ENCODE results near the gene MRI1.
A peak's percentile ranks its signal among the peaks of the same experiment; 100 is the strongest.
"Not testable (repeated sequence)": the region's sequence is repeated elsewhere in the genome, so short reads cannot be mapped to it uniquely, and the experiment has no call there.

MRI1 gene

DNA sequence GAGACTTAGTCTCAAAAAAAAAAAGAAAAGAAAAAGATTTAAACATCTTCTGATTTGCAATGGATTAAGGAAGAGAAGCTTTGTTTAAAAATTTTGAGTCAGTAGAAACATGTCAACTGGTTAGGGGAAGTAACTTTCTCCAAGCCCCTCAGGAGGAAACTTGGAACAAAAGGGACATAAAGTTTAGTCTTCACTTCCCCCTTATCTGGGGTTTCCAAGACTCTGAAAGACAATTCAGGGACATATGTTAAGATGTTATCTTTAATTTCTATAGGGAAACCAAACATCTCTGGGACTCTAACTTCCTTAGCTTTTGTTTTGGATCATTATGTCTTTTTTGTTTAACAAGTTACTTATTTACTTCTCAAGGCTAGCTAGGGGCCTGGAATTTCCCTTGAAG lies 20.1 kb upstream of the MRI1 start:
- no peak overlapping the region for H3K4me3 ChIP-seq (ENCODE audit: low read depth, low read length)
- TF ChIP-seq CTCF (conservative IDR thresholded peaks at IDR 0.05; ENCODE audit: low read depth, low read length) = no peak
- no peak for DNase-seq (ENCODE audit: low read depth)

DNA sequence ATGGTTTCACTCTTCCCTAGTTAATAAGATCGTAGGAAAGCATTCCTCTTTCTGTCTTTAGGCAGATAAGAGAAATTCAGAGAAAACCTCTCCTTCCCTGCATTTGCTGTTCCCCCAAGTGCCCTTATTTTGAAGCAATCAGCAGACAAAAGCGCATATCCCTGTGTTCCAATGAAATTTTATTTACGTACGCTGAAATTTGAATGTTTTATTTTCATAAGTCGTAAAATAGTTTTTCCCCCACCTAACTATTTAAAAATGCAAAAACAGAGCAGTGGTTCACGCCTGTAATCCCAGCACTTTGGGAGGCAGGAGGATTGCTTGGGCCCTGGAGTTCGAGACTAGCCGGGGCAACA lies 17.2 kb upstream of the MRI1 start:
- H3K4me3 ChIP-seq (ENCODE audit: low read depth, low read length) = peak overlapping the region; percentile 46
- no peak for TF ChIP-seq CTCF (conservative IDR thresholded peaks at IDR 0.05; ENCODE audit: low read depth, low read length)
- DNase-seq (ENCODE audit: low read depth) = no peak

GRCh38 chr19:13748169-13748828 lies 16.0 kb upstream of the MRI1 start:
- peak; percentile 54 for DNase-seq (ENCODE audit: low read depth)
- peak overlapping the region; percentile 82 for H3K4me3 ChIP-seq (ENCODE audit: low read depth, low read length)
- TF ChIP-seq CTCF (conservative IDR thresholded peaks at IDR 0.05; ENCODE audit: low read depth, low read length) = no peak

DNA sequence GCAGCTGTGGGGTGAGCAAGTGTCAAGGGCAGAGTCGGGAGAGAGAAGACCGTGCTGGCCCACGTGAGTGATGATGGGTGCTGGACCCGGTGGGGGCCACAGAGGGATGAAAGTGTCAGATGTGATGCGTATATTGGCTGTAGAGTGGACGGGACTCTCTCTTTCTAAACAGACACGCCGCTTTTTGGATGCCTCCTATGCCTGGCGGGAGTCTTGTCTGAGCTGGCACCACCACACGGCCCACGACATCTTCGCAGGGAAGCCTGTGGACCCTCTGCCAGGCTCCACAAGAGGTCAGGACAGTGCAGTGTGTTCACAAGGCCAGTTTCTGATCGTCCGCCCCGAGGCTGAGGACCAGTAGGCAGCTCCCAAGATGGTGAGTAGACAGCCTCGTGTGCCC lies 12.9 kb upstream of the MRI1 start:
- no peak for TF ChIP-seq CTCF (conservative IDR thresholded peaks at IDR 0.05; ENCODE audit: low read depth, low read length)
- no peak for DNase-seq (ENCODE audit: low read depth)
- no peak overlapping the region for H3K4me3 ChIP-seq (ENCODE audit: low read depth, low read length)

DNA sequence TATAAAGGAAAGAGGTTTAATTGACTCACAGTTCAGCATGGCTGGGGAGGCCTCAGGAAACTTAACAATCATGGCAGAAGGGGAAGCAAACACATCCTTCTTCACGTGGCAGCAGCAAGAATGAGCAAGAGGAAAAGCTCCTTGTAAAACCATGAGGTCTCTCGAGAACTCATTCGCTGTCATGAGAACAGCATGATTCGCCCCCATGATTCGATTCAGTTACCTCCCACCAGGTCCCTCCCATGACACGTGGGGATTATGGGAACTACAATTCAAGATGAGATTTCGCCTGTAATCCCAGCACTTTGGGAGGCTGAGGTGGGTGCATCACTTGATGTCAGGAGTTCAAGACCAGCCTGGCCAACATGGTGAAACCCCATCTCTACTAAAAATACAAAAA lies 10.7 kb upstream of the MRI1 start:
- not testable (repeated sequence) for H3K4me3 ChIP-seq (ENCODE audit: low read depth, low read length); DNase-seq (ENCODE audit: low read depth)

GRCh38 chr19:13756210-13756609 lies 8.1 kb upstream of the MRI1 start:
- no peak overlapping the region for H3K4me3 ChIP-seq (ENCODE audit: low read depth, low read length)
- TF ChIP-seq CTCF (conservative IDR thresholded peaks at IDR 0.05; ENCODE audit: low read depth, low read length) = no peak
- DNase-seq (ENCODE audit: low read depth) = no peak

GRCh38 chr19:13757805-13758772 lies 6.2 kb upstream of the MRI1 start:
- no peak for TF ChIP-seq CTCF (conservative IDR thresholded peaks at IDR 0.05; ENCODE audit: low read depth, low read length)
- no peak overlapping the region for H3K4me3 ChIP-seq (ENCODE audit: low read depth, low read length)
- DNase-seq (ENCODE audit: low read depth) = no peak
